HL-60 (cell line): Measurements from ENCODE around the gene FERMT3.

Experiments used
- DNase-seq, 2 experiments: peaks; one replicate each; pipeline ENCODE4 v3.0.0-alpha.2; 2010 to 2020; ENCODE audit warnings: low read depth in 1 of 2, low spot score in 1 of 2
- H3K27ac ChIP-seq: fragments of 250-450 bp; sonication (Bioruptor Pico); replicated peaks from 2 replicates; pipeline ENCODE4 v1.5.1; 2020; ENCODE audit warnings: mild to moderate bottlenecking, moderate library complexity
- H3K27me3 ChIP-seq: fragments of 250-450 bp; sonication (Bioruptor Pico); 2 replicates; pipeline ENCODE4 v1.5.1; 2021; ENCODE audit warnings: mild to moderate bottlenecking, moderate library complexity; ENCODE audit not compliant: insufficient read depth, poor library complexity, severe bottlenecking
- H3K4me3 ChIP-seq: replicated peaks from 2 replicates; pipeline ENCODE4 v1.5.1; 2011; ENCODE audit warnings: mild to moderate bottlenecking, control low read depth, low read length; ENCODE audit not compliant: insufficient read depth
- GABPA ChIP-seq: IDR thresholded peaks from 2 replicates; pipeline ENCODE4 v1.6.1; 2012; ENCODE audit warnings: low read depth
- POLR2AphosphoS5 ChIP-seq: IDR thresholded peaks from 2 replicates; pipeline ENCODE4 v1.6.1; 2012; ENCODE audit warnings: low read depth
- SPI1 ChIP-seq: IDR thresholded peaks from 2 replicates; pipeline ENCODE4 v1.6.1; 2012; ENCODE audit warnings: low read depth, mild to moderate bottlenecking, borderline replicate concordance
- TF ChIP-seq, protein P1 (sequence below): IDR thresholded peaks from 2 replicates; pipeline ENCODE4 v1.6.1; 2012; ENCODE audit warnings: low read depth; ENCODE audit not compliant: insufficient replicate concordance
- TF ChIP-seq, protein P2 (sequence below): IDR thresholded peaks from one replicate; pipeline ENCODE4 v1.5.1; 2011; ENCODE audit warnings: low read length, control low read depth, inconsistent platforms; ENCODE audit not compliant: insufficient read depth

The FERMT3 gene

DNA sequence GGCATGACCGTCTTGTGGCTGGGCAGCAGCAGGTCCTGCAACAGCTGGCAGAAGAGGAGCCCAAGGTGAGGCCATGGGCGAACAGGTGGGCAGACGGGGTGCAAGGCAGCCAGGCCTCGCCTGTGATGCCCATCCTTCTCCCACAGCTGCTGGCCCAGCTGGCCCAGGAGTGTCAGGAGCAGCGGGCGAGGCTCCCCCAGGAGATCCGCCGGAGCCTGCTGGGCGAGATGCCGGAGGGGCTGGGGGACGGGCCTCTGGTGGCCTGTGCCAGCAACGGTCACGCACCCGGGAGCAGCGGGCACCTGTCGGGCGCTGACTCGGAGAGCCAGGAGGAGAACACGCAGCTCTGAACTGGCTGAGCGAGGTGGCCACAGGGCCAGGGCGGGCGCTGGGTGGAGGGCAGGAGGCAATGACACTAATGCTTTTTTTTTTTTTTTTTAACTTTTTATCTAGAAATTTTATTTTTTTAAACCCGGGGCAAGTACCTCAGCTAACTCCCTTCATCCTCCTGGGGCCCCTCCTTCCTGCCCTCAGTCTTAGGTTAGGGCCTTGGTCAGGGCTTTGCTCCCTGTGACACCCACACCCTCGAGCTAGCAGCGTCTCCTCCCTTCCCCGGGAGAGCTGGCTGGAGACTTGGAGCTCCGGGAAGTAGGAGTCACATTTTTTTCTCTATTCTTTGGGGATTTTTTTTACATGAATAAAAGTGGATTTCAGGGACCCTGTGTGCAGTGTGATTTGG is 60.9 kb downstream of the FERMT3 start:
- TF ChIP-seq, protein P1, sequence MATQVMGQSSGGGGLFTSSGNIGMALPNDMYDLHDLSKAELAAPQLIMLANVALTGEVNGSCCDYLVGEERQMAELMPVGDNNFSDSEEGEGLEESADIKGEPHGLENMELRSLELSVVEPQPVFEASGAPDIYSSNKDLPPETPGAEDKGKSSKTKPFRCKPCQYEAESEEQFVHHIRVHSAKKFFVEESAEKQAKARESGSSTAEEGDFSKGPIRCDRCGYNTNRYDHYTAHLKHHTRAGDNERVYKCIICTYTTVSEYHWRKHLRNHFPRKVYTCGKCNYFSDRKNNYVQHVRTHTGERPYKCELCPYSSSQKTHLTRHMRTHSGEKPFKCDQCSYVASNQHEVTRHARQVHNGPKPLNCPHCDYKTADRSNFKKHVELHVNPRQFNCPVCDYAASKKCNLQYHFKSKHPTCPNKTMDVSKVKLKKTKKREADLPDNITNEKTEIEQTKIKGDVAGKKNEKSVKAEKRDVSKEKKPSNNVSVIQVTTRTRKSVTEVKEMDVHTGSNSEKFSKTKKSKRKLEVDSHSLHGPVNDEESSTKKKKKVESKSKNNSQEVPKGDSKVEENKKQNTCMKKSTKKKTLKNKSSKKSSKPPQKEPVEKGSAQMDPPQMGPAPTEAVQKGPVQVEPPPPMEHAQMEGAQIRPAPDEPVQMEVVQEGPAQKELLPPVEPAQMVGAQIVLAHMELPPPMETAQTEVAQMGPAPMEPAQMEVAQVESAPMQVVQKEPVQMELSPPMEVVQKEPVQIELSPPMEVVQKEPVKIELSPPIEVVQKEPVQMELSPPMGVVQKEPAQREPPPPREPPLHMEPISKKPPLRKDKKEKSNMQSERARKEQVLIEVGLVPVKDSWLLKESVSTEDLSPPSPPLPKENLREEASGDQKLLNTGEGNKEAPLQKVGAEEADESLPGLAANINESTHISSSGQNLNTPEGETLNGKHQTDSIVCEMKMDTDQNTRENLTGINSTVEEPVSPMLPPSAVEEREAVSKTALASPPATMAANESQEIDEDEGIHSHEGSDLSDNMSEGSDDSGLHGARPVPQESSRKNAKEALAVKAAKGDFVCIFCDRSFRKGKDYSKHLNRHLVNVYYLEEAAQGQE = no peak
- TF ChIP-seq, protein P2, sequence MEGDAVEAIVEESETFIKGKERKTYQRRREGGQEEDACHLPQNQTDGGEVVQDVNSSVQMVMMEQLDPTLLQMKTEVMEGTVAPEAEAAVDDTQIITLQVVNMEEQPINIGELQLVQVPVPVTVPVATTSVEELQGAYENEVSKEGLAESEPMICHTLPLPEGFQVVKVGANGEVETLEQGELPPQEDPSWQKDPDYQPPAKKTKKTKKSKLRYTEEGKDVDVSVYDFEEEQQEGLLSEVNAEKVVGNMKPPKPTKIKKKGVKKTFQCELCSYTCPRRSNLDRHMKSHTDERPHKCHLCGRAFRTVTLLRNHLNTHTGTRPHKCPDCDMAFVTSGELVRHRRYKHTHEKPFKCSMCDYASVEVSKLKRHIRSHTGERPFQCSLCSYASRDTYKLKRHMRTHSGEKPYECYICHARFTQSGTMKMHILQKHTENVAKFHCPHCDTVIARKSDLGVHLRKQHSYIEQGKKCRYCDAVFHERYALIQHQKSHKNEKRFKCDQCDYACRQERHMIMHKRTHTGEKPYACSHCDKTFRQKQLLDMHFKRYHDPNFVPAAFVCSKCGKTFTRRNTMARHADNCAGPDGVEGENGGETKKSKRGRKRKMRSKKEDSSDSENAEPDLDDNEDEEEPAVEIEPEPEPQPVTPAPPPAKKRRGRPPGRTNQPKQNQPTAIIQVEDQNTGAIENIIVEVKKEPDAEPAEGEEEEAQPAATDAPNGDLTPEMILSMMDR = no peak
- TF ChIP-seq POLR2AphosphoS5 (no peak), SPI1 (no peak), GABPA (no peak)
- Histone ChIP-seq H3K27ac (peak overlapping the region; percentile 91), H3K4me3 (no peak overlapping the region), H3K27me3 (no peaks in the 10 kb centered on the region)
- DNase-seq = no peak

DNA sequence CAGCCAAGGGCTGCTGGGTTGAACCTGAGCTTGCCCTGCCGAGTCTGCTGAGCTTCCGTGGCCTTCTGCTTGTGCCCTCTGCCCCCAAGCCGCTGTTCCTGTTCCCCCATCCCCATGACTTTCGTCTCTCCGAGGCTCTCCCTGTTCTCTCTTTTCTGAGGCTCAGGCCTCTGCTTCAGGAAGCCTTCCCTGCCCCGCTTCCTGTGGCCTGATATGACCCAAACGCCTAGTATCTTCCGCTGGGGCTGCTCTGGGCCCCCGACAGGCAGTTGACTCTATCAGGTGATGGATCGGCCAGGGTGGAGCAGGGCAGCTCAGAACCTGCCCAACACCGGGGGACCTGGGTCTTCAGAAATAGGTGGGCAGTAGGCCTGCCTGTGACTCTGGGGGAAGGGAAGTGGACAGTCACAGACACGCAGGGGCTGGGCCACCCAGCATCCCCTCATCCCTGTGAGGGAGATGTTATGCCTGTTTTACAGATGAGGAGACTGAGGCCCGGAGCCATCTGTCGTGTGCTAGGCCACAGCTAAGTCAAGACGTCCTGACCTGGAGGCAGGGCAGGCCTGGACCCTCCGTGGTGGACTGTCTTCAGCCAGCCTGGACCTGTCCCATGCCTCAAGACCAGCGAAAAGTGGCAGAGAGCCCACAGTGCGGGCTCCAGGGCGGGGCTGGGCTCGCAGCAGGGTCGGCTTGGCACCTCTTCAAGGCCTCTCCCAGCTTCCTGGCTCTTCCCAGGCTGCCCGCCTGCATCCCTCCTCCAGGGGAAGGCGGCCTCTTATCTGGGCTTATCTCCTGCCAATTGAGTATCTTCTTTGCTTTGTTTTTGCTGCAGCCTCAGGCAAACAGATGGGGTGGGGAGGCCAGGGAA is 61.7 kb downstream of the FERMT3 start:
- Histone ChIP-seq H3K4me3 (peak overlapping the region; percentile 61), H3K27me3 (no peaks in the 10 kb centered on the region), H3K27ac (peak overlapping the region; percentile 91)
- TF ChIP-seq, protein P1 = peak; percentile 30
- TF ChIP-seq, protein P2 = no peak
- TF ChIP-seq SPI1 (peak; percentile 8; the same call in 1 of the 2 replicates), POLR2AphosphoS5 (peak; percentile 37), GABPA (no peak)
- DNase-seq = peak in 1 of 2 experiments; percentile 57

DNA sequence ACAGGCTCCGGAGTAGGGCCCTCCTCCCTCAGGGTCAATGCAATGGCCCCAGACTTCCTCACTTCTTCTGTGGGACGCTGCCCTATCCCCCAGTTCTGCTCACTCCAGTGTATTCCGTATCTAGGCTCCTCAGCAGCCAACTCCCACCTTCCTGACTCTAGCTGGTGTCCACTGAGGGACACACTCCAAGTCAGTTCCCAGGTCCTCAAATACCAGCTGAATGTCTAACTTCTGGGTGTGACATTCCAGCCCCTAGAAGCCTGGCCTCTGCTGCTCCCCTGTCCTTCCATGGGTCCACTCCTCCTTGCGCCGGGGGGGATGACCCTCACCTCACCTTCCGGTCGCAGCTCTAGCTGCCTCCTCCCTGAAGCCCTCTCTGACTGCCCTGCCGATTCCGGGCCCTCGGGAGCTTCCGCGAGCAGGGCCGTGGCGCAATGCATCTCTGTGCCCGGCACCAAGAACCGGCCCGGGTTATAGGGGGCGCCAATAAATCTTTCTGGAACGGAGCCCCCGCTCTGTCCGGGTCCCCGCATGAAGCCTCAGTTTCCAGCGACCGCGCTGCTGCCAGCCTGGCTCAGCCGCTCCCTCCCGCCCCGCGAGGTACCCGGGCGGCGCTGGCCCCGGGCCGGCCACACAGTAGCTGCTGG is 62.5 kb downstream of the FERMT3 start:
- H3K27ac ChIP-seq = peak overlapping the region; percentile 91
- H3K4me3 ChIP-seq = peak overlapping the region; percentile 61
- TF ChIP-seq POLR2AphosphoS5 = no peak; the same call in 1 of the 2 replicates
- TF ChIP-seq, protein P1 = peak; percentile 12
- TF ChIP-seq, protein P2 = no peak
- TF ChIP-seq GABPA = 0 out of 2 replicates have a peak, but pooled peaks have one; percentile 43
- TF ChIP-seq SPI1 = 0 out of 2 replicates have a peak, but pooled peaks have one; percentile 16
- H3K27me3 ChIP-seq = no peaks in the 10 kb centered on the region
- peak; percentile 72 to 77 for DNase-seq
